ENCODE data around the gene RPL13. TPM values are rescaled to one million over a fixed set of nuclear protein-coding genes. Genes with fewer than 3 reads are reported as not detected.
A peak's percentile ranks its signal among the peaks of the same experiment; 100 is the strongest.

Gene RPL13
- total and polyA plus RNA-seq, 2 of the 13 experiments (the other 11 are each of a cell fraction or from before 2014, with no cell fraction given), result 2,988 to 4,411 TPM

DNA sequence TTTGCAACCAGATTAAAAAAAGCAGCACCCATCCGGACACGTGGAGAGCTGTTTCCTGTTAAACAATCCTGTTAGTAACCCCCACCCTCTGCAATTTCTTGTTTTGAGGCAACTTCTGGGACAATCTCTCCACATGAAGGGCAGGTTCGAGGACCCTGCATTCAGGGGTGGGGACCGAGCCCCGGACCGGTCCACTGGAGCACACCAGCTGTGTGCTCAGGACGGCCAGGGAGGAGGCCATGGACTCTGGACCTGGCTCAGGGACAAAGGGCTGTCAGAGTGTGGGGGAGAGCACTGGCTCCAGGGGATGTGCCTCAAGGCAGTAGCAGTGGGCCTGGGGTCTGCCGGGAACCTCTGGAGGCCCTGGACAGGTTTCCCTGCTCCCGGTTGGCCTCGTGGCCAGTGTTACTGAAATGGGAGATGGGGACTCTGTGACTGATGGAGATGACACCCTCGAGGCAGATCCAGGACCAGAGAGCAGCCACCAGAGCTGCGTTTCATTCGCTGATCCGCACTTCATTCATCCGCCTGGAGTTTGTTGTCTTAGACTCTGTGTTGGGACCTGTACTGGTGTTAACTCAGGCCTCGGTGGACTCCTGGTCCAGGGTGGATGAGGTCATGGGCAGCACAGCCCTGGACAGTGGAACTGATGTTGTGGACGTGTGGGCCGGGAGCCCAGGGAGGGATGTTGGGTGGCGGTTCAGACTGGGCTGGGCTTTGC is 12.2 kb downstream of the RPL13 start (continued):
- TF ChIP-seq, protein P1, sequence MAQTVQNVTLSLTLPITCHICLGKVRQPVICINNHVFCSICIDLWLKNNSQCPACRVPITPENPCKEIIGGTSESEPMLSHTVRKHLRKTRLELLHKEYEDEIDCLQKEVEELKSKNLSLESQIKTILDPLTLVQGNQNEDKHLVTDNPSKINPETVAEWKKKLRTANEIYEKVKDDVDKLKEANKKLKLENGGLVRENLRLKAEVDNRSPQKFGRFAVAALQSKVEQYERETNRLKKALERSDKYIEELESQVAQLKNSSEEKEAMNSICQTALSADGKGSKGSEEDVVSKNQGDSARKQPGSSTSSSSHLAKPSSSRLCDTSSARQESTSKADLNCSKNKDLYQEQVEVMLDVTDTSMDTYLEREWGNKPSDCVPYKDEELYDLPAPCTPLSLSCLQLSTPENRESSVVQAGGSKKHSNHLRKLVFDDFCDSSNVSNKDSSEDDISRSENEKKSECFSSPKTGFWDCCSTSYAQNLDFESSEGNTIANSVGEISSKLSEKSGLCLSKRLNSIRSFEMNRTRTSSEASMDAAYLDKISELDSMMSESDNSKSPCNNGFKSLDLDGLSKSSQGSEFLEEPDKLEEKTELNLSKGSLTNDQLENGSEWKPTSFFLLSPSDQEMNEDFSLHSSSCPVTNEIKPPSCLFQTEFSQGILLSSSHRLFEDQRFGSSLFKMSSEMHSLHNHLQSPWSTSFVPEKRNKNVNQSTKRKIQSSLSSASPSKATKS (CRISPR knock-in tag; IDR thresholded peaks at IDR 0.05), result no peak
- TF ChIP-seq, protein P2, sequence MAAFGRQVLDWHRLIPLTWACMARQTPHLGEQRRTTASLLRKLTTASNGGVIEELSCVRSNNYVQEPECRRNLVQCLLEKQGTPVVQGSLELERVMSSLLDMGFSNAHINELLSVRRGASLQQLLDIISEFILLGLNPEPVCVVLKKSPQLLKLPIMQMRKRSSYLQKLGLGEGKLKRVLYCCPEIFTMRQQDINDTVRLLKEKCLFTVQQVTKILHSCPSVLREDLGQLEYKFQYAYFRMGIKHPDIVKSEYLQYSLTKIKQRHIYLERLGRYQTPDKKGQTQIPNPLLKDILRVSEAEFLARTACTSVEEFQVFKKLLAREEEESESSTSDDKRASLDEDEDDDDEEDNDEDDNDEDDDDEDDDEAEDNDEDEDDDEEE (CRISPR knock-in tag; IDR thresholded peaks at IDR 0.05), result no peak; the same call in 1 of the 2 replicates
- TF ChIP-seq NFE2L2 (IDR thresholded peaks at IDR 0.05; ENCODE audit: low read length), result no peak
- 0 out of 2 replicates have a peak, but pooled peaks have one; percentile 29 for TF ChIP-seq ZNF335 (CRISPR knock-in tag; IDR thresholded peaks at IDR 0.05)
- TF ChIP-seq ZNF282 (IDR thresholded peaks at IDR 0.05; ENCODE audit: partially characterized antibody), result no peak
- TF ChIP-seq ZNF556 (CRISPR knock-in tag; IDR thresholded peaks at IDR 0.05; ENCODE audit: borderline replicate concordance), result peak; percentile 77; the same call in 1 of the 2 replicates
- TF ChIP-seq NR1H2 (CRISPR knock-in tag; IDR thresholded peaks at IDR 0.05; ENCODE audit: borderline replicate concordance, low read depth), result peak; percentile 88
- 0 out of 2 replicates have a peak, but pooled peaks have one; percentile 42 for TF ChIP-seq AKAP8 (CRISPR knock-in tag; IDR thresholded peaks at IDR 0.05)
- peak; percentile 98 for TF ChIP-seq HNF4A (CRISPR knock-in tag; IDR thresholded peaks at IDR 0.05)
- TF ChIP-seq IKZF5 (CRISPR knock-in tag; IDR thresholded peaks at IDR 0.05), result peak; percentile 87
- peak; percentile 82; the same call in 1 of the 2 replicates for TF ChIP-seq ZNF788 (CRISPR knock-in tag; IDR thresholded peaks at IDR 0.05; ENCODE audit: borderline replicate concordance)
- TF ChIP-seq ZNF713 (CRISPR knock-in tag; IDR thresholded peaks at IDR 0.05), result peak; percentile 41; the same call in 1 of the 2 replicates
- TF ChIP-seq CBX1 (IDR thresholded peaks at IDR 0.05; ENCODE audit: low read depth), result no peak
- TF ChIP-seq ZNF121 (CRISPR knock-in tag; IDR thresholded peaks at IDR 0.05), result no peak
- TF ChIP-seq NR2F1 (CRISPR knock-in tag; IDR thresholded peaks at IDR 0.05), result peak in 1 of 2 experiments; percentile 6; a peak in 1 of 4 replicates
- TF ChIP-seq, protein P3, sequence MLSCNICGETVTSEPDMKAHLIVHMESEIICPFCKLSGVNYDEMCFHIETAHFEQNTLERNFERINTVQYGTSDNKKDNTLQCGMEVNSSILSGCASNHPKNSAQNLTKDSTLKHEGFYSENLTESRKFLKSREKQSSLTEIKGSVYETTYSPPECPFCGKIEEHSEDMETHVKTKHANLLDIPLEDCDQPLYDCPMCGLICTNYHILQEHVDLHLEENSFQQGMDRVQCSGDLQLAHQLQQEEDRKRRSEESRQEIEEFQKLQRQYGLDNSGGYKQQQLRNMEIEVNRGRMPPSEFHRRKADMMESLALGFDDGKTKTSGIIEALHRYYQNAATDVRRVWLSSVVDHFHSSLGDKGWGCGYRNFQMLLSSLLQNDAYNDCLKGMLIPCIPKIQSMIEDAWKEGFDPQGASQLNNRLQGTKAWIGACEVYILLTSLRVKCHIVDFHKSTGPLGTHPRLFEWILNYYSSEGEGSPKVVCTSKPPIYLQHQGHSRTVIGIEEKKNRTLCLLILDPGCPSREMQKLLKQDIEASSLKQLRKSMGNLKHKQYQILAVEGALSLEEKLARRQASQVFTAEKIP (CRISPR knock-in tag; IDR thresholded peaks at IDR 0.05; ENCODE audit: borderline replicate concordance), result no peak
- TF ChIP-seq XRCC5 (optimal IDR thresholded peaks at IDR 0.05; ENCODE audit: low read length), result peak; percentile 69
- no peak for TF ChIP-seq ZNF775 (CRISPR knock-in tag; IDR thresholded peaks at IDR 0.05; ENCODE audit: borderline replicate concordance)
- TF ChIP-seq NFKB2 (CRISPR knock-in tag; IDR thresholded peaks at IDR 0.05; ENCODE audit: borderline replicate concordance), result peak; percentile 33; the same call in 1 of the 2 replicates
- TF ChIP-seq ZNF512B (CRISPR knock-in tag; IDR thresholded peaks at IDR 0.05; ENCODE audit: borderline replicate concordance), result peak; percentile 90; the same call in 1 of the 2 replicates
